ENCODE data around the gene TAGLN3. TPM values are rescaled to one million over a fixed set of nuclear protein-coding genes. Genes with fewer than 3 reads are reported as not detected.
A peak's percentile ranks its signal among the peaks of the same experiment; 100 is the strongest.

TAGLN3 gene
- total and polyA plus RNA-seq, 2 donors from 2014 or later, result 0.79 to 5.7 TPM

DNA sequence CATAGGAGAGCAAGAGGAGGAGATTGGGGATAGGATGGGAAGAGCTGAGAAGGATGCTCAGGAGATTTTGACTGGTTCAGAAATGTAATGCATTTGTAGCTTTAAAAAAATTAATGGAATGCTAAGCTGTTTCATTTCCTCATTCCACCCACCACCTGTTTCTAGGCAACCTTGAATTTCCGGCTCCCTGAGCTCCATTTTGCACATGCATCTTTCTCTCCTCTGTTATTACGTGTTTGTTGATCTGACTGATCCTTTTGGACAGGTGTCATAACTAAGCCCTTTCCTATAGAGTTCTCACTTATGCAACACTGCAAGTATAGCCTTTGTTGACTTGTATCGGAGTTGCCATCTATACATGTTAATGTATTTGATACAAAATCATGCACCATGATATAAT is 40.1 kb downstream of the TAGLN3 start:
- Histone ChIP-seq H3K4me1 (ENCODE audit: control insufficient read depth in 2 of 3, insufficient read depth in 2 of 3, low read depth in 1 of 3, low read length in 3 of 3) (no peaks in the 10 kb centered on the region), H3K9ac (ENCODE audit: low read length in 3 of 3) (no peak overlapping the region), H3K27ac (ENCODE audit: low read depth in 2 of 2, low read length in 2 of 2) (no peak overlapping the region), H3K4me3 (ENCODE audit: low read length in 3 of 3) (peak overlapping the region in 1 of 3 donors; percentile 33), H3K36me3 (ENCODE audit: control insufficient read depth in 2 of 3, insufficient read depth in 3 of 3, low read length in 3 of 3) (no peaks in the 10 kb centered on the region), H3K27me3 (ENCODE audit: control insufficient read depth, insufficient read depth, low read length) (no peaks in the 10 kb centered on the region), H3K9me3 (ENCODE audit: control insufficient read depth in 2 of 3, insufficient read depth in 1 of 3, low read length in 3 of 3) (no peaks in the 10 kb centered on the region)
- FAIRE-seq (no peak), DNase-seq (peak in 2 of 5 donors; percentile 27 to 47)
- TF ChIP-seq CTCF (IDR thresholded peaks at IDR 0.05; ENCODE audit: borderline replicate concordance, extremely low read depth, insufficient read depth), result no peak
- intact Hi-C loops (cut with DNase I), result no loop called here

GRCh38 chr3:112041321-112041720 is 42.6 kb downstream of the TAGLN3 start:
- no peak for DNase-seq
- no peak overlapping the region for H3K27ac ChIP-seq (ENCODE audit: low read depth in 2 of 2, low read length in 2 of 2)
- intact Hi-C loops (cut with DNase I), result no loop called here
- FAIRE-seq, result no peak
- TF ChIP-seq CTCF (IDR thresholded peaks at IDR 0.05; ENCODE audit: borderline replicate concordance, extremely low read depth, insufficient read depth), result no peak
- H3K36me3 ChIP-seq (ENCODE audit: control insufficient read depth in 2 of 3, insufficient read depth in 3 of 3, low read length in 3 of 3), result no peaks in the 10 kb centered on the region
- H3K27me3 ChIP-seq (ENCODE audit: control insufficient read depth, insufficient read depth, low read length), result no peaks in the 10 kb centered on the region
- peaks cover 0 to 4% (median 0%) of the 10 kb centered on the region in 3 donors for H3K4me1 ChIP-seq (ENCODE audit: control insufficient read depth in 2 of 3, insufficient read depth in 2 of 3, low read depth in 1 of 3, low read length in 3 of 3)
- no peaks in the 10 kb centered on the region for H3K9me3 ChIP-seq (ENCODE audit: control insufficient read depth in 2 of 3, insufficient read depth in 1 of 3, low read length in 3 of 3)
- no peak overlapping the region for H3K4me3 ChIP-seq (ENCODE audit: low read length in 3 of 3)
- H3K9ac ChIP-seq (ENCODE audit: low read length in 3 of 3), result no peak overlapping the region

- H3K27me3 ChIP-seq (ENCODE audit: control insufficient read depth, insufficient read depth, low read length), result no peaks in the 10 kb centered on the region
- H3K4me3 ChIP-seq (ENCODE audit: low read length in 3 of 3), result no peak overlapping the region
- DNase-seq (no peak), FAIRE-seq (no peak)
- TF ChIP-seq CTCF (IDR thresholded peaks at IDR 0.05; ENCODE audit: borderline replicate concordance, extremely low read depth, insufficient read depth), result no peak
- no peak overlapping the region for H3K9ac ChIP-seq (ENCODE audit: low read length in 3 of 3)
- H3K4me1 ChIP-seq (ENCODE audit: control insufficient read depth in 2 of 3, insufficient read depth in 2 of 3, low read depth in 1 of 3, low read length in 3 of 3), result peaks cover 0 to 4% (median 0%) of the 10 kb centered on the region in 3 donors
- H3K36me3 ChIP-seq (ENCODE audit: control insufficient read depth in 2 of 3, insufficient read depth in 3 of 3, low read length in 3 of 3), result no peaks in the 10 kb centered on the region
- H3K27ac ChIP-seq (ENCODE audit: low read depth in 2 of 2, low read length in 2 of 2), result no peak overlapping the region
- H3K9me3 ChIP-seq (ENCODE audit: control insufficient read depth in 2 of 3, insufficient read depth in 1 of 3, low read length in 3 of 3), result no peaks in the 10 kb centered on the region
- intact Hi-C loops (cut with DNase I), result no loop called here
Observed at GRCh38 chr3:112042842-112043280, 44.1 kb downstream of the TAGLN3 start.
